Neural progenitor cell (in vitro differentiated cells): ENCODE measurements around the gene MPND.

Experiments
- CTCF ChIP-seq: fragments of 200-600 bp; sonication (generic); IDR thresholded peaks from 2 replicates; pipeline ENCODE4 v1.5.1; 2017; ENCODE audit warnings: antibody characterized with exemption, mild to moderate bottlenecking
- EZH2 ChIP-seq: fragments of 200-600 bp; sonication (generic); IDR thresholded peaks from 2 replicates; pipeline ENCODE4 v1.6.1; 2017; ENCODE audit warnings: antibody characterized with exemption, mild to moderate bottlenecking, moderate library complexity

GRCh38 chr19:4354282-4354681, 10.9 kb downstream of the MPND start:
- no peak for TF ChIP-seq EZH2
- no peak for TF ChIP-seq CTCF
